Measurements from ENCODE around the gene ERC1.

ERC1 gene

GRCh38 chr12:1362143-1362662, 371.2 kb downstream of the ERC1 start:
- DNase-seq = no peak

- no peak for DNase-seq
These were observed 374.7 kb downstream of the ERC1 start for GRCh38 chr12:1365703-1366102.

- no peak for DNase-seq
These were observed 376.6 kb downstream of the ERC1 start for GRCh38 chr12:1367331-1368291.

- no peak for DNase-seq
These were observed 378.4 kb downstream of the ERC1 start for GRCh38 chr12:1369460-1369859.

- no peak for DNase-seq
These were observed 379.0 kb downstream of the ERC1 start for GRCh38 chr12:1369938-1370500.

GRCh38 chr12:1373901-1374735, 383.1 kb downstream of the ERC1 start:
- no peak for DNase-seq

GRCh38 chr12:1375323-1375722, 384.3 kb downstream of the ERC1 start:
- no peak for DNase-seq

- no peak for DNase-seq
These were observed 386.1 kb downstream of the ERC1 start for GRCh38 chr12:1377117-1377516.

GRCh38 chr12:1377681-1378080, 386.7 kb downstream of the ERC1 start:
- no peak for DNase-seq

- no peak for DNase-seq
These were observed 389.3 kb downstream of the ERC1 start for GRCh38 chr12:1380171-1380851.

GRCh38 chr12:1382151-1382550, 391.1 kb downstream of the ERC1 start:
- no peak for DNase-seq

- DNase-seq = no peak
These were observed 391.8 kb downstream of the ERC1 start for GRCh38 chr12:1382826-1383225.

- DNase-seq = no peak
These were observed 392.7 kb downstream of the ERC1 start for GRCh38 chr12:1383758-1384157.

GRCh38 chr12:1384910-1385309, 393.9 kb downstream of the ERC1 start:
- no peak for DNase-seq

- DNase-seq = no peak
These were observed 400.7 kb downstream of the ERC1 start for GRCh38 chr12:1391722-1392121.

- no peak for DNase-seq
These were observed 404.5 kb downstream of the ERC1 start for GRCh38 chr12:1395421-1395955.

GRCh38 chr12:1398673-1399072, 407.6 kb downstream of the ERC1 start:
- DNase-seq = no peak

GRCh38 chr12:1401891-1402290, 410.9 kb downstream of the ERC1 start:
- no peak for DNase-seq

- no peak for DNase-seq
These were observed 412.4 kb downstream of the ERC1 start for GRCh38 chr12:1403417-1403816.

- no peak for DNase-seq
These were observed 414.6 kb downstream of the ERC1 start for GRCh38 chr12:1405619-1406018.

- DNase-seq = no peak
These were observed 419.8 kb downstream of the ERC1 start for GRCh38 chr12:1410794-1411193.

- no peak for DNase-seq
These were observed 422.9 kb downstream of the ERC1 start for GRCh38 chr12:1413930-1414329.
